Stimulated activated CD4-positive, alpha-beta T cell treated with anti-CD3 and anti-CD28 coated beads, TNF-alpha, amount 100 ng/mL, for 48 hours (primary cell): Measurements from ENCODE around the gene UTS2R.
"Not testable (repeated sequence)": the region's sequence is repeated elsewhere in the genome, so short reads cannot be mapped to it uniquely, and the experiment has no call there.

Experiments used
- DNase-seq, 3 donors: peaks; one replicate each; pipeline ENCODE4 v3.0.0-alpha.2; 2020; ENCODE audit warnings: low read depth in 3 of 3

UTS2R gene

DNA sequence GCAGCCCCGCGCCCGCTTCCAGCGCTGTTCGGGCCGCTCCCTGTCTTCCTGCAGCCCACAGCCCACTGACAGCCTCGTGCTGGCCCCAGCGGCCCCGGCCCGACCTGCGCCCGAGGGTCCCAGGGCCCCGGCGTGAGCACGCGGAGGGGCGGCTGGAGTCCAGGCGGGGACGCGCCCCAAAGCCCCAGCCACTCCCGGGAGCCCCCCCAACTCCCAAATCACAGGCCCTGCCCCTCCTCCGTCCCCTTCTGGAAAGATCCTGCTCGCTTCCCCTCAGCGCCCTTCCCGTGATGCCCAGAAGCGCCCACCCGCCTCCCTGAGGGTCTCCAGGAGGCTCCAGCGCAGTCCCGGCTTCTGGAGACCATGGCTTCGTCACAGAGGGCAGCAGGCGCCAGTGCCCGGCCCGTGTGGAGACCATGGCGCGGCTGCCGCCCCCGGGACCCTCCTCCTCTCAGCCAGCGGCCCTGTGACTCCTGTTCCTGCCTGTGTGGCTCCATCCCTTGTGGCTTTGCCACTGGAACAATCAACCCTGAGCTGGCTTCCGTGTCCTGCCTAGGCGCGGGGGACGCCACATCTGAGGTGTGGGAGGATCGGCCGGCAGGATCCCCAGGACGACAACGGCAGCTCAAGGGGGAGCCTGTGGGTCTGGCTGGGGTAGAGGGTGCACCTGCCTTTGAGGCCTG lies 3.9 kb downstream of the UTS2R start:
- DNase-seq, result no peak

DNA sequence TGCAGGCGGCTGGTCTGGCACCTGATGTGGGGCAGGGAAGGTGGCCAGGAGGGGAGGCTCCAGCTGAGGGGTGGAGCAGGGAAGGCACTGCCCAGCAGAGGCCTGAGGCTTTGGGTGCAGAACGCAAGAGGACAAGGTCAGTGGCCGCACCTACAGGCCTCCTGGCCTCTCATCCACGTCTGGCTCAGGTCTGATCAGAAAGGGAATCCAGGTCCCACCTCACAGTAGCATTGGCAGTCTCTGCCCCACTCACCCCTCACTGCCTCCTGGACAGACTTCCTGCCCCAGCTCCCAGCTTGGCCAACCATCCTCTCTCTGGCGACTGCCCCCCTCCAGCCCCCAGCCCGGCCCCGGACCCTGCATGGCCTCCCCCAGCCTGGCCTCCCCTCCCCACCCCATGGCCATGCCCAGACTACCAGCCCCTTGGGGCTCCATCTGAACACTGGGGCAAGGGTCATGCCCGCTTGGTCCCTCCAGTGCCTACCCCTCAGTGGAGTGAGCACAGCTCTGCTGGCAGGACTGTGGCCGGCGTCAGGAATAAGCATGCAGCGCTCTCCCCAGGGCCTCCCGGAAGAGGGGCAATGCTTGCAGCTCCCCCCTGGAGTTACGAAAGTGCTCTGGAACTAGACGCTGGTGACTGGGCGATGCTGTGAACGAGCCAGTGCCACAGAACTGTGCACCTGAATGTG lies 4.6 kb downstream of the UTS2R start:
- DNase-seq, result no peak

DNA sequence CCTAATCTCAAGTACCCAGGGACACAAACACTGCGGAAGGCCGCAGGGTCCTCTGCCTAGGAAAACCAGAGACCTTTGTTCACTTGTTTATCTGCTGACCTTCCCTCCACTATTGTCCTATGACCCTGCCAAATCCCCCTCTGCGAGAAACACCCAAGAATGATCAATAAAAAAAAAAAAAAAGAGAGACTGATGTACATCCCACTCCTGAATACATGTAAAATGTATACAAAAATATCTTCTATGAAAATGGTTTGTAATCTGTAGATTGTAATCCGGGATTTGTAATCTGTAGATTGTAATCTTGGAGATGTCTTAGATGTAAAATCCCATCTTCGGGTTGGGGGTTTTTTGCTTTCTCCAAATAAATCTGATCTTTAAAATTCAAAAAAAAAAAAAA lies 5.7 kb downstream of the UTS2R start:
- DNase-seq, result not testable (repeated sequence)

DNA sequence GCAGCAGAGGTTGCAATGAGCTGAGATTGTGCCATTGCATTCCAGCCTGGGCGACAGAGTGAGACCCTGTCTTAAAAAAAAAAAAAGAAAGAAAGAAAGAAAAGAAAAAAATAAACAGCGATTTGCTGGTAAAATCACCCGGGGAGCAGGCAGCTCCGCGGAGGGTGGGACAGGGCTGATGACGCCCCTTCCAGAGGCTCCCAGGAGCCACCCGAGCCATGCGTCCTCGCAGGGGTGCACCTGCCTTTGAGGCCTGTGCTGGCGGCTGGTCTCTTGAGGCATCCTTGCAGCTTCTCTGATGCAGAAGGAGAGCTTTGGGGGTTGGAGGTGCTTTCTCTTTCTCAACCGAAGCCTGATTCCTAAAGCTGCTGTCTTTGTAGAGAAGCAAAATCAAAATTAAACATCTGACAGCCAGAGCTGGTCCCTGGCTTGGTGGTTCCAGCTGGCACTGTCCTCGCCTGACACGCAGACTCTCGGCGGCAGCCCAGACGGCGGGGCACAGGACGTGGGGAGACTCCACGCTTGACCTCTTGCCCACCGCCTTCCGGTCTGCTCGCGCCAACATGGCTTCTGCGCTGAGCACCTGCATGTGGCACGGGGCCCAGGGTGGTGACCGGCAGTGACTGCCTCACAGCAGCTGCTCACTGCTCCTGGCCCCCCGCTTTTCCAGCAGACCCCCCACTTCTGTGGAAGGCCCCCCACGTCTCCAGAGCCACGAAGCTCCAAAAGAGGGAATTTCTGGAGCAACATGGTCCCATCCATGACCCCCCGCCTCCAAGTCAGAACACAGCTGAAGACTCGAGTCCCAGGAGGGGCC lies 6.6 kb downstream of the UTS2R start:
- no peak for DNase-seq

DNA sequence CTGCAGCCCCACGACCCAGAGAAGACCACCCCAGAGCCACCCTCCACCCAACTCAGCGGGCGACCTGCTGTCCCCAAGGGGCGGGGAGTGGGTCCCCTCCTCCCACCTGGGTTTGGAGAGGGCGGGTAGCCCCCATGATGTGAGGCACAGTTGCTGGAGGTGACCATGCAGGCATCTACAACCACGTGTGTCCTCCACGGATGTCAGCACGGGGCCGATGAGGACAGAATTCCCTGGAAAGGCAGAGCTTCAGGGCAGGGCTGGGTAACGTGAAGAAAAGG lies 7.1 kb downstream of the UTS2R start:
- DNase-seq, result no peak

DNA sequence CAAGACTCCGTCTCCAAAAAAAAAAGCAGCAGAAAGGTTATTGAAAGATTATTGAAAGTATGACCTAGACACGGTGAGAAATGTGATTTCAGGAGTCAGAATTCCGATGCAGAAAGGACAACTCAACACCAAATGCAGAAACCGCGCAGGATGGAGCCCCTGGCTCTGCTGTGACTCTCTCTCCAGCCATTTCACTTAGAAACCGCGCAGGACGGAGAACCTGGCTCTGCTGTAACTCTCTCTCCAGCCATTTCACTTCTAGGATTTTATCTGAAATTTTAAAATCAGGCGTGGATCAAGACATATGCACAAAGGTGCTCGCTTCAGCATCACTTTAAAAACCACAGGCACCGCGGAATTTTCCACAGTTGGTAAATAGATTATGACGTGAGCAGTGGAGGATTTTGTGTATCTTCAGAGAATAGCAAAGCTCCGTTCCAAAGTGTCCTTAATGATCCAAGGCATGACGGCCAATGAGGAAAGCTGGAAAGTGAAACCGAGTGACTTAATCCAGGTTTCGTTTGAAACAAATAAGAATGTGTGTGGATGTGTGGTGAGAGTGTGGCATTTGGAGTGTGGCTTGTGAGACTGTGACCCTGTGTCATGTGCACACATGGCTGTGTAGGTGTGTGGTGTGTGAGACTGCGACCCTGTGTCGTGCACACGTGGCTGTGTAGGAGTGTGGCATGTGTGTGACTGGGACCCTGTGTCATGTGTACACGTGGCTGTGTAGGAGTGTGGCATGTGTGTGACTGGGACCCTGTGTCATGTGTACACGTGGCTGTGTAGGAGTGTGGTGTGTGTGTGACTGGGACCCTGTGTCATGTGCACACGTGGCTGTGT lies 9.5 kb downstream of the UTS2R start:
- no peak for DNase-seq

DNA sequence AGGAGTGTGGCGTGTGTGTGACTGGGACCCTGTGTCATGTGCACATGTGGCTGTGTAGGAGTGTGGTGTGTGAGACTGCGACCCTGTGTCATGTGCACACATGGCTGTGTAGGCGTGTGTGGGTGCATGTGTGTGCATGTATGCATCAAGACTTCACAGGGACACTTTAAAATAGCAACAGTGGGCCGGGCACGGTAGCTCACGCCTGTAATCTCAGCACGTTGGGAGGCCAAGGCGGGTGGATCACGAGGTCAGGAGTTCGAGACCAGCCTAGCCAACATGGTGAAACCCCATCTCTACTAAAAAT lies 10.1 kb downstream of the UTS2R start:
- not testable (repeated sequence) for DNase-seq

DNA sequence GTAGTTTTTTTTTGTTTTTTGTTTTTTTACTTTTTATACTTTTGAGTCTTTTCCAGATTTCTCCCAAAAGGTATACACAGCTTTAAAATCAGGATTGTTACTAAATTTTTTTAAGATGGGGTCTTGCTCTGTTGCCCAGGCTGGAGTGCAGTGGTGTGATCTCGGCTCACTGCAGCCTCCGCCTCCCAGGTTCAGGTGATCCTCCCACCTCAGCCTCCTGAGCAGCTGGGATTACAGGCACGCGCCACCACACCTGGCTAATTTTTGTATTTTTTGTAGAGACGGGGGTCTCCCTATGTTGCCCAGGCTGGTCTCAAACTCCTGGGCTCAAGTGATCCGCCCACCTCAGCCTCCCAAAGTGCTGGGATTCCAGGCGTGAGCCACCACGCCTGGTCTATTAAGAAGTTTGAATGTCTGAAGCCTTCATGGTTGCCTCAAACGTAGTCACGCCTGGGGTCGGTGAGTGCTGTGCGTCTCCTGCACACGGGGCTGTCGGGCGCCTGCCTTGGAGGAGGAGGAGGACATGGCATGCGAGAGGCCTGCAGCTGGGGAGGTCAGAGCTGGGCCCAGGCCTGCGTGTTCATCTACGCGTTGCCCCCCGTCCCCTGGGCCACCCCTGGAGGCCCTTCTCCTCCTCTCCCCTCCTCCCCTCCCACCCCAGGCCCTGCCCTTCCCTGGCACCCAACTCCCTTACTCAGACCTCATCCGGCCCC lies 10.8 kb downstream of the UTS2R start:
- not testable (repeated sequence) for DNase-seq

DNA sequence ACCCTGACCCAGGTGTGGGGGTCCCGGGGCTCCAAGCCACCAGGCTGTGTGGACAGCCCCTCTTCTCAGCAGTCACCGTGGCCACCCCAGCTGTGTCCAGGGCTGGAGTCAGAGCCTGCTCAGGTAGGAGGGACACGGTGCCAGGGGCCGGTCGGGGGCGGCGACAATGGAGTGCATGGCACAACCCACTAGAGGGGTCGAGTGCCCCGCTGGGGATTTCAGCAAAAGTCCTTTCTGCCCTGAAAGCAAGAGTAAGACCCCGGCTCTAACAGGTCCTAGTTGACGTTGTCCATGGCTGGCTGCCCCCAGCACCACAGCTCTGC lies 11.3 kb downstream of the UTS2R start:
- no peak for DNase-seq

DNA sequence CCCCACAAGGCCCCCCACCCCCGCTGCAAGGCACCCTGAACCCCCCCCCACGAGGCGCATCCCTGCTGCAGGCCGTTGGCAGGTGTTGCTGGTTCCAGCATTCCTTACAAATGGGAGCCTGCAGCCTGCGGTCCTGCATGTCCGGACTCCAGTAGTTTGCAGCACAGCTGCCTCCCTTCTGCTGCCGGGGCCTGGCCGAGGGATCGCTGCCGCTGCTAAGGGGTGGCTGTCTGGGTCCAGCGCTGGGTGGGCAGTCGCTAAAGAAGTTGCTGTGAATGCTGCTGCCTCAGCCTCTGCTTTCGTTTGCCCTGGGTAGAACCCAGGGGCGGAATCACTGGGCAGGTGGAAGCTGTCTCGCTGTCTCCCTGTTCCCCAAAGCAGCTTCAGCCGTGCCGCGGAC lies 11.8 kb downstream of the UTS2R start:
- DNase-seq, result no peak

DNA sequence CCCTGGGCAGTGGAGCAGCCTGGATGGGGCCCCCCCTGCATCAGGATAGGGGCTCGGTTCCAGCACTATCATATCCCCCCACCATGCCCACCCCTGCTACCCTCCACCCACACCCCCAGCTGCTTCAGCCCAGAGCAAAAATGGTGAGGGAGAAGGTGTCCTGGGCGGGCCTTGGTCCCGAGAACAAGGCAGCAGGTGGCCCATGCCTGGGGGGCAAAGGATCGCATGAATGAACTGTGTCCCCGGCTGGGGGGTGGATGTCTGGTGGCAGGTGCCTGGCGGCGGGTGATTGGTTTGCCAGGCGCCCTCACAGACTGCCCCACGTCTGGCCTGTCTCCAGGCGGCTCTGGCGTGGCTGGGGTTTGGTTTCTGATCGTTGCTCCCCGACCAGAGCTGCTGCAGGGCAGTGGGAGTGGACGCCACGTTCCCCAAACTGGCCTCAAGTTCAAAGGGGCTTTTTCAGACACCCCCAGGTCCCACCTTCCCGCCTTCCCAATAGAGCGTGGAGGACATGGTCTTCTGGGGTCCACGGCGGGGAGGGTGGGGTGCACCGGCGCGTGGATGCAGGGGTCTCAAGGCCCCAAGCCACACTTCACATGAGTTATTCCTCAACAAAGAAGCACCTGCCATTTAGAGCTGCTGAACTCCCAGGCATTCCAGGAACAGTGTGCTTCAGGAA lies 12.6 kb downstream of the UTS2R start:
- no peak for DNase-seq

DNA sequence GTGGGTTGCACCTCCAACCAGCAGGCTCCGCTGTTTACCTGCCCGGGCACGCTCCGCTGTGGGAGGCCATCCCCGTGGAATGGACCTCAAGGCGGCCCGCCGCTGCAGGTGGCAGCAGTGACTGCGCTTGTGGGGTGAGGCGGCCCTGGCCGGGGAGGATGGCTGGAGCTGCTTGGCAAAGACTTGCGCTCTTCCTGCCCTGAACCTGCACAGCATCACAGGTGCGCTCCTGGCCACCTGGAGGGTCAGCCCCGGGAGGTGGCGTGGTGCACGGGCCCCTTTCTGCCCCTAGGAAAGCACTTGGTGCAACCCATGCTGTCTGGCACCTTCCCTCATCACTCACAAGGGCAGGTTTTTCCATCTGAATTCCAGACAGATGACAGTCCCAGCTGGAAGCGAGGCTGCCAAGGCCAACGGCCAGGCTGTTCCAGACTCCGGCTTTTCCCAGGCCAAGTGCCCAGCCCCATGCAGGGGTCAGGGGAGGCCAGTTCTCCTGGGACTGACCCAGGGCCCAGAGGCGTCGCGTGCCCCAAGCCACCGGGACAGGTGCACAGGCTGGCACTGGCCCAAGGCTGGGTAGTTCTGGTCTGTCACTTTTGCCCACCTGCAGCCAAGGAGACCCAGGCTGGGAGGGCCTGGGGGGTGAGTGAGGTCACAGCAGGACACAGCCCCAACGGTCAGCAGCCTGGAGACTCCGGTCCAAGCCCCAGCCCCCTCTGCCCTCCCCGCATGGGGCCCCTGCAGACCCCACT lies 13.3 kb downstream of the UTS2R start:
- no peak for DNase-seq

DNA sequence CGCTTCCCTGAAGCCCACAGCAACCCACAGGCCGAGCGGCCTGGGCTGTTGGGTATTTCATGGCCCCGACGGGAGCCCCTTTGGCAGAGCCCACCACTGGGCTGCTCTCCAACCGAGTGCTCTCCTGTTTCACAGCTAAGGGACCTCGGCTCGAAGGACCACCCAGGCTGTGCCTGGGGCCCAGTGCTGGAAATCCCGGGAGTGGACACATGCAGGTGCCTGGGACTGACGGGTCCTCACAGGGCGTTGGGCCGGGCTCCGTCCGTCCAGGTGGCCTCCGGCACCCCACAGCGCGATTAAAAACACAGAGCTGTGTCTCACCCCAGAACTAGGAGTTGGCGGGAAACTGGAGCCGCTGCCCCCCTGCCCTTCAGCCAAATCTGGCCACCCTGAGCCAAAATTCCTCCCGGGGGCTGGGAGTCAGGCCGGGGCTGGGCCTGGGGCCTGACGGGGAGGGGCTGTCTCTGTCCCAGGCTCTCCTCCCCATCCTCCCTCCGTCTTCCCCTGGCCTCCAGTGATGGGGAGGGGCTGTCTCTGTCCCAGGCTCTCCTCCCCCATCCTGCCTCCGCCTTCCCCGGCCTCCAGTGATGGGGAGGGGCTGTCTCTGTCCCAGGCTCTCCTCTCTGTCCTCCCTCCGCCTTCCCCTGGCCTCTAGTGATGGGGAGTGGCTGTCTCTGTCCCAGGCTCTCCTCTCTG lies 14.1 kb downstream of the UTS2R start:
- DNase-seq, result no peak

DNA sequence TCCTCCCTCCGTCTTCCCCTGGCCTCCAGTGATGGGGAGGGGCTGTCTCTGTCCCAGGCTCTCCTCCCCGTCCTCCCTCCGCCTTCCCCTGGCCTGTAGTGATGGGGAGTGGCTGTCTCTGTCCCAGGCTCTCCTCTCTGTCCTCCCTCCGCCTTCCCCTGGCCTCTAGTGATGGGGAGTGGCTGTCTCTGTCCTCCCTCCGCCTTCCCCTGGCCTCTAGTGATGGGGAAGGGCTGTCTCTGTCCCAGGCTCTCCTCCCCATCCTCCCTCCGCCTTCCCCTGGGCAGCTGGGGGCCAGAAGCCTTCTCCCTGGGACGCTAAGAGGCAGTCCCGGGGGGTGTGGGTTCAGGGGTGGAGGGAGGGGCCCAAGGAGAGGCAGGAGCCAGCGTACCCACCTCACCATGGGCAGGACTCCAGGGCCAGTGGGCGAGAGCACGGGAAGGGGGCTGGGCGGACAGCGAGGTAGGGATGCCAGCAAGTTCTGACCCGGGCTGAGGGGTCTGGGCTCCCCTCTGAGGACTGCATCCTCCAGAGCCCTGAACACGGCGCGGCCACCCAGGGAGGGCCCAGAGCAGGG lies 14.8 kb downstream of the UTS2R start:
- DNase-seq, result no peak

DNA sequence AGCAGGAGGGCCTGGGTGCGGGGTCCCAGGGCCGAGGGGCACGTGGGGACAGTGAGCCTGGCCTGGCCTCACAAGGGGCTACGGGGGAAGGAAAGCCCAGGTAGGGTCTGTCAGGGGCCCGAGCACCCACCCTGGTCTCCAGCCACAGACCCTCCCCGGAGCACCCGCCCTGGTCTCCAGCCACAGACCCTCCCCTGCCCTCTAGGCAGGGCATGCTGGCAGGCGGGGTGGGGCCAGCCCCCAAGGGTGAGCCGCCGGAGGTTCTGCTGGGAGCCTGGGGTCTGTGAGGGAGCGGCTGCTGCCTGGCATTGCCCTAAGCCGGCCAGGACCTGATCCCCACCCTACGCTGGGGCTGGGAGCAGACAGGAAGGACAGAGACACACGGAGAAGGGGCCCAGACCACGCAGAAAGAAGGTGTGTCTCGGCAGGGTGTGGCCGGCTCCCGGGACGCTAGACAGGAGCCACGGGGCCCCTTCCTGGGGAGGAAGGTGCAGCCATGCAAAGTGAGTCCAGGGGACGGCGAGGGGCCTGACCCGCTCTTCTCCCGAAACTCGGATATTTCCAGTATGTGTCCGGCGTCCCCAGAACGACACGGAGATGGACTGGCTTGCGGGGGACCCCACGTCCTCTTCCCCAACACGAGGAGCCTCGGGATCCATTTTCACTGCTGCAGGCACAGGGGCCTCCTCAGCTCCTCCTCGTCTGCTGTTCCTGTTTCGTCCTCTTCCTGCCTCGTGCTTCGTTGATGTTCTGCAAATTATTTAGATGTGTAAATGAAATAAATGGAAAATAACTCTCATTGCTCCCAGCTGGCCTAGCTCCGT lies 15.5 kb downstream of the UTS2R start:
- DNase-seq, result no peak

DNA sequence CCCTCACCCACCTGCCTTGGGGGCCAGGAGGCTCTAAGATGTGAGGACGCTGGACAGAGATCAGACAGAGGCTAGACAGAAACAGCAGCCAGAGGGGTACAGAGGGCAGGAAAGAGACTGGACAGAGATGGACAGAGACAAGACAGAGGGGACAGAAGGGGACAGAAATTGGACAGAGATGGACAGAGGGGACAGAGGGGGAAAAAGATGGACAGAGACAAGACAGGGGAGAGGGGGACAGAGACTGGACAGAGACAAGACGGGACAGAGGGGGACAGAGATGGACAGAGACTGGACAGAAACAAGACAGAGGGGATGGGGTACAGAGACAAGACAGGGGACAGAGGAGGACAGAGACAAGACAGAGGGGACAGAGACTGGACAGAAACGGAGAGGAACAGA lies 16.1 kb downstream of the UTS2R start:
- no peak for DNase-seq

DNA sequence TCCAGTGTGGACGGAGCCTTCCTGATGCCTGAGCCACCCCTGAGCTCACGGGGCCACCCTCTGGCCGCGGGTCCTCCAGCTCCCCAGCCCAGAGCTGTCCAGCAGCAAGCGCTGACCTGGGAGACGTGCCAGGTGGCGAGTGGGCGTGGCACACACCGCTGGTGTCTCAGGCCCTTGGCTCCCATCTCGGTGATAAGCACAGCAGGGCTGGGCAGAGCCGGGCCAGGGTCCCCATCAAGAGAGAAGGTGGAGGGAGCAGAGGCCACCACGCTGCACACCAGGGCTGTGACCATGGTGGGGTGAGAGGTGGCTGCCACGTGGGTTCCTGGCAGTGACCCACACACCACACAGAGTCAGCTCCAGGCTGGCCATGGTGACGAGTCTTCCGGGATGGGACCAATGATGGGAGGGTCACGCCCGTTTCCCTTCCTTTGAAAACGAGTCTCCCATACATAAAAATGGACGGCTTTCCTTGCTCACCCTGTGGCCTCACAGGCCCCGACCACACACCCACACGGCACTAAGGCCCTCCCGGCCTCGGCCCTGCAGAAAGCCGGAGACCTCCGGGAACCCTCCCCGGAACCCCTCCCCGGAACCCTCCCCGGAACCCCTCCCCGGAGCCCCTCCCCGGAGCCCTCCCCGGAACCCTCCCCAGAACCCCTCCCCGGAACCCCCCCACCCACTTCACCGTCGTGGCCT lies 16.8 kb downstream of the UTS2R start:
- no peak for DNase-seq

DNA sequence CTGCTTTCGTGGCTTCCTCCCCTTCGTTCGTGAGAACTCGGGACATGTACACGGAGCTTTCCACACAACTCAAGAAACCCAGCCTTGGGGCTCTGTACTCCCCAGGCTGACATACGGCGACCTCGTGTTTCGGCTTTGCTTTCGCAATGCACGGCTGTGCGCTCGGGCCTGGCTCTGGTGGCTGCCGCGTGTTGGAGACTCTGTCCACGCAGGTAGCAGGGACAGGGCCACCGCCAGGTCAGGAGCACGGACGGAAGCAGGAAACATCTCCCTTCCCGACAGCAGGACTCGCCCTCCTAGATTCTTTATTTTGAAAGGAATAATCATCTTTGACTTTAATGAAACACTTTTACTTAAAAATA lies 17.3 kb downstream of the UTS2R start:
- DNase-seq, result no peak
